ENCODE measurements around the gene NPRL2. TPM values are rescaled to one million over a fixed set of nuclear protein-coding genes. Genes with fewer than 3 reads are reported as not detected.

Gene NPRL2
- polyA plus RNA-seq (ENCODE audit: insufficient read depth in 1 of 5, insufficient read length in 5 of 5, low replicate concordance in 1 of 5): 10 to 100 TPM; 27.5 to 36.0 (median 30.8) TPM
- long read RNA-seq, donor 1, transcript NPRL2-201 (11 exons, 1,700 nt): major isoform, 7 of 15 reads
- long read RNA-seq, donor 1, partial matches to known transcripts: 7 of 15 reads
- long read RNA-seq, donor 1, other reads (novel, unspliced or antisense): 0 of 15 reads
- long read RNA-seq, donor 2, partial matches to known transcripts: 0 of 6 reads
- long read RNA-seq, donor 2, other reads (novel, unspliced or antisense): 0 of 6 reads
- long read RNA-seq, donor 3, transcript NPRL2-201 (11 exons, 1,700 nt): major isoform, 5 of 15 reads
- long read RNA-seq, donor 3, partial matches to known transcripts: 9 of 15 reads
- long read RNA-seq, donor 3, other reads (novel, unspliced or antisense): 0 of 15 reads
- long read RNA-seq, donor 4, partial matches to known transcripts: 5 of 9 reads
- long read RNA-seq, donor 4, other reads (novel, unspliced or antisense): 0 of 9 reads
- long read RNA-seq, donor 5, transcript NPRL2-201 (11 exons, 1,700 nt): major isoform, 10 of 52 reads
- long read RNA-seq, donor 5, partial matches to known transcripts: 35 of 52 reads
- long read RNA-seq, donor 5, other reads (novel, unspliced or antisense): 6 of 52 reads
- long read RNA-seq, donor 6, transcript NPRL2-201 (11 exons, 1,700 nt): major isoform, 8 of 17 reads
- long read RNA-seq, donor 6, partial matches to known transcripts: 5 of 17 reads
- long read RNA-seq, donor 6, other reads (novel, unspliced or antisense): 0 of 17 reads
- long read RNA-seq, donor 7, transcript NPRL2-201 (11 exons, 1,700 nt): major isoform, 7 of 15 reads
- long read RNA-seq, donor 7, partial matches to known transcripts: 8 of 15 reads
- long read RNA-seq, donor 7, other reads (novel, unspliced or antisense): 0 of 15 reads
- long read RNA-seq, donor 8, partial matches to known transcripts: 0 of 3 reads
- long read RNA-seq, donor 8, other reads (novel, unspliced or antisense): 0 of 3 reads

- peak; percentile 92 to 93 for DNase-seq
Measured at GRCh38 chr3:50350527-50351322, at the start of gene NPRL2, which contains the start of gene CYB561D2. Gene NPRL2, minus strand, starts transcription at chr3:50350775. Its CDS starts 123 bp downstream, at chr3:50350652. Gene CYB561D2, plus strand, starts transcription at chr3:50350862. Its CDS starts 572 bp downstream, at chr3:50351434.

DNA sequence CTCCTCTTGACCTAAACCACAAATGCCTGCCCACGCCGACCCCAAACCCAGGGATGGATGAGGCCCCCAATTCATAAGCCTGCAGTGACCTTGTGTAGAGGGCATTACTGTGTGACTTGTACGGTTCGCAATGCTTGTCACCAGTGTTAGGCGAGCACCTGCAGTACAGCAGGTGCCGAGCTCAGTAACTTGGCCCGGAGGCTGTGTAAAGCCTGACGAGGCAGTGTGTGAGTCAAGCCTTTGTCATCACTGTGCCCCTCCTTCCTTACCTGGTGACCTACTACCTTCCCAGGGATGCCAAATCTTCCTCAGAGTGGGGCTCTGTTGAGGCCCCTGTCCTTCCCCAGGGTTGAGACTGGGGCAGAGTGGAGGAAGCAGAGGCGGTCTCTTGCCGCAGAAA lies 45.9 kb upstream of the NPRL2 start:
- DNase-seq: no peak

- DNase-seq: no peak
Measured at GRCh38 chr3:50395070-50395860, 44.7 kb upstream of the NPRL2 start.

DNA sequence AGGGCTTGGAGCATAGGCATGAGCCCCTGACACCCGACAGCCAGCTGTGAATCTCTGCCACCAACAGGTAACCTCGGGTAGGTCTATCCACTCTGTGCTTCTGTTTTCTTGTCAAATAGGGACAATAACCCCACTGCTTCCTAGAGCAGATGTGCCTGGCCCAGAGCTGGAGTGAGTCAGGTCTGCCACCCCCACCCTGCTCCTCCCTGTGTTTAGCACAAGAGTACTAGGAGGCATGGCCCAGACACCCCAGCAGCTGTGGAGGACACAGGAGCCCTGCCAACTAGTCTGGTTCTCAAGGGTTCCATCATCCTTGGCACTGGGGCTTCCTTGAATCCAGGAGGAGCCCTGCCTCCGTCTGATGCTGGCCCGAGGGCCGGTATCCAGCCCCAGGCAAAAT lies 42.5 kb upstream of the NPRL2 start:
- no peak for DNase-seq

GRCh38 chr3:50392101-50392715 lies 41.6 kb upstream of the NPRL2 start:
- DNase-seq: no peak

- peak in 1 of 2 donors; percentile 28 for DNase-seq
Measured at GRCh38 chr3:50390508-50391224, 40.1 kb upstream of the NPRL2 start.

GRCh38 chr3:50389414-50389767 lies 38.8 kb upstream of the NPRL2 start:
- no peak for DNase-seq

DNA sequence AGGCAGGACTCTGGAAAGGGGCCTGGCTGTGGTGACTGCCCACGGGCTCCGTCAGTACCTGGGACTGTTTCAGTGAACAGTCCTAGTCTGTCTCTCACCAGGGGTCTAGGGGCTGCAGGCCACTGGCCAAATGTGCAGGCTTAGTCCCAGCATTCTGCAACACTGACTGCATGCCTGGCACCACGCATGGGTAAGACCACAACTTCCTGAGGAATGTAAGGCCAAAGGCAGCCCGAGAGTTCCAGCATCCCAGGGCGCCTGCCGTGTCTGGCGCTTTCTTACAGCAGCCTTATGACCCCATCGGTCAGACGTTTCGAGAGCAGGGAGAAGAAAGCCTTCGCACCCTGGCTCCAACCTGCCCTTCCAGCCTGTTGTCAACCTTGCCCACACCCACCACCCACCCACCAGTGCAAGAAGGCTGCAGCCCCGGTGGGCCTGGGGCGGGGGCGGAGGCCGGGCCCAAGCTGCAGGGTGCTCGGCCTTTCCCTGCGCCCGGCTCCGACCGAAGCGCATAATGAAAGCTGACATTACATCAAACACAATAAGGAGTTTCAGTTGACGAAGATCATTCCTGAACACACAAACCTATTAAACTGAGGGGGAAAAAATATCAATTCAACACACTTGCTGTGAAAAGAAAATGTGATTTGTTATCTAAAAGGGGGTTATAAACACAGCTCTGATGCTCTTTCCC lies 38.3 kb upstream of the NPRL2 start:
- no peak for DNase-seq

DNA sequence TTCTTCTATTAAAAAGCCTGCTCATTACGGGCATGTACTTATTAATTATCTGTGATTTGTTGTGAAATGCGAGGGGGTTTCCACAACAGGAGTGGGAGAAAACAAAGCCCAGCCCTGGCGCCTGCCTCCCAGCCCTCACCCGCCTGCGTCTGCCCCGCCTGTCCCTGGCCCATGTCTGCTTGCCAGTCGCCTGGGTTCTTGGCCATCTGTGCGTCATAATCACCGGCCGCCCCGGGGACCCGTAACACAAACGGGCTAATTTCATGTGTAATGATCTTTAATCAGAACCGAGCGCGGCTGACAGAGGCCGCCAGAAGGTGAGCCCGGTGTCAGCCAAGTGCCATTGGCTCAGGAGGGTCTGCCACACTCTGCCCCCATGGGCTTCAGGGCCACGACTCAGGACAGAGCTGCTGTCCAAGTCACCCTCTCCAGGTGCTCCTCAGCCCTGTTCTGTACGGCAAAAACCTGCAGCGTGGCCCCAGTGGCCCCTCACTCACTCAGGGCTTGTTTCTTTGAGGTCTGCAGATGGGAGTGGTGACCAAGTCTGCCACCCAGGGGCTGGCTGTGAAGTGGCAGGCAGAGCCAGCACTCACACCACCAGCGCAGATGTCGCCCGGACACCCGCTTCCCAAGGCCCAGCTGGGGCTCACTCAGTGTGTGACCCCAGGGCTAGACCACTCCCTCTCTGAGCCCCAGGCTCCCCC lies 37.6 kb upstream of the NPRL2 start:
- DNase-seq: no peak

GRCh38 chr3:50385754-50386153 lies 35.2 kb upstream of the NPRL2 start:
- DNase-seq: no peak

GRCh38 chr3:50383750-50384149 lies 33.2 kb upstream of the NPRL2 start:
- no peak for DNase-seq

GRCh38 chr3:50382722-50383121 lies 32.1 kb upstream of the NPRL2 start:
- DNase-seq: no peak

- no peak for DNase-seq
Measured at GRCh38 chr3:50381383-50381782, 30.8 kb upstream of the NPRL2 start.

DNA sequence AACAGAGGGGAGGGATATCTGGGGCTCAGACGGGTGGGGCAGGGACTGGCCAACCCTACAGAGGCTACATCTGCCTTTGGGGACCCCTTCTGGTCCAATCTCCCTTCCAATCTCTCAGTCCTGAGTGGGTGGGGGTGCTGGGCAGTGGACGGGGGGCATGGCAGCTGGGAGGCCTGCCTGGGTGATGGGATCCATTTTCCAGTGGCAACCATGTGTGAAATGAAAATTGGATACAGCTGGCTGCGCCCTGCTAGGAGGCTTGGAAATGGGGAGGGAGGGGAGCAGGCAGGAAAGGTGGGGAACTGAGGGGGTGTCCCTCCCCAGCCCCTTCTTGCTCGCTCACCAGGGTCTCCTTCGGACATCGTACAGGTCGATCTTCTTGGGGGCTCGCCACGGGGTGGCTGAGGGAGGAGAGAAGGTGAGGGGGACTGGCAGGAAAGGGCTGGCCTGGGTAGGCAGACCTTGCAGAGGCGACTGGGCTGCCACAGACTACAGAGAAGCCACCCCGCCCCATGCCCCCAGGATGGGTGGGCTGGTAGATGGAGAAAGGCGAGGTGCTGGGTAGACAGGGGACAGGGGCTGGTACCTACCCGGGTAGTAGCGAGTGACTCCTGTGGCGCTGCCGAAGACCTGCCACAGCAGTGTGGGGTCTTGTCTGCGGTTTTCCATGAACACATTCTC lies 30.0 kb upstream of the NPRL2 start:
- DNase-seq: no peak

DNA sequence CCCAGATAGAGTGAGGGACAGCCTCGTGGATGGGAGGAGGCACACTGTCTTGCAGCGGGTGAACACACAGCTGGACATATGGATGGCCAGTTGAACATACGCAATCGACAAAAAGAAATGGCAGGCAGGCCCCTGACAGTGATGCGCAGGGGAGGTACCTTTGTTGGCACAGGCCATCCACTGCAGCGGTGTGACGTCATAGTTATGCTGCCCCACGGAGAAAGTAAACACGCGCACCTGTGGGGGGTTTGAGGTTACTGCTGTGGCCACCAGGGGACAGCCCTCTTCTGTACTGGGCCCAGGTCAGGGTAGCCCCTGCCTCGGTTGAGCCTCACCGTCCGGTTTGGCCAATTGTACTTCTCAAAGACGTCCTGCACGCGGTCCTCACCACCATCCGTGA lies 28.2 kb upstream of the NPRL2 start:
- no peak for DNase-seq

DNA sequence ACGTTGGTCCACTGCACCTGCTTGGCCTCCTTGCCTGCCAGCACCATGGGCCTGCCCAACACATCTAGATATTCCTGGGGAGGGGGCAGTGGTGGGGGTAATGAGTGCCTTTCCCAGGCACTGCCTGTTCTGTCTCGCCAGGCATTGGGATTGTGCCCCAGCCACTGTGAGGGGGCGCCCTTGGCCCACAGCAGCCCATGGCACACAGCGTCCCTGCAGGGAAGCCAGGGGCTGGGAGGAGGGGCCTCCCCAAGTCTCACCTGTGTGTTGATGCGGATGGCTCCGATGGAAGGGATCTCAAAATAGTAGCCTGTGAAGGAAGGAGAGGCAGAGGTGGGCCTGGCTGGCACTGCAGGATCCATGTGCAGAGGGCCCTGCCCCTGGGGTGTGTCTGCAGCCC lies 27.4 kb upstream of the NPRL2 start:
- DNase-seq: no peak

DNA sequence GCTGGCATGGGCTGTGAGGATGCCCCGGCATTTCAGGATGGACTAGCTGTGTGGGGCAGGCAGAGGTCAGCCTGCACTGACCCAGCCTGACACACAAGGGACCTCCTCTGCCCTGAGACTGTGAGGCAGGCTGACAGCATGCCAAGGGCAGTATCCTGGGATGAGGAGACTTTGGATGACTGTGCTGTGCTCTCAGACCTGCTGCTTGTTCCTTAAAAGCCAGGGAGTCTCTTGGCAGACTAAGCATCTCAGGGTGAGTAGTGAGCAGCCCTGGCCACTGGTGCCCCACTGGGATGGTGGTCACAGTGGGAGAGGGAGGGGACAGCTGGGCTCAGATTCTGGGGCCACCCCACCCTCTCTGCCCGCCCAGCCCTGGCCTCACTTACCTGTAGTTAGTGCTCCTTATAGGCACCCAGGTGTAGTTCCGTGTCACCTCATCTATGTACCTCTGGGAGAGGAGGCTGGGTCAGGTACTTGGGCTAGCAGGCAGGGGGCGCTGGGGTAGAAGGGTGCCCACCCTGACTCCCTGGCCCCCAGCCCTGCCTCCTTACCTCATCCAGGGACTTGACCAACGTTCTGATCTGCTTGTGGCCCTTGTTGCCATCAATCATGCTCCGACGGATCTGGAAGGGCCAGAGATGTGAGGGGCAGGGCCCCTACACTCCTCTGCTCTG lies 24.8 kb upstream of the NPRL2 start:
- DNase-seq: no peak

Data from right lung (tissue), 10 donors.